Measurements from ENCODE around the gene CRISP2. TPM values are rescaled to one million over a fixed set of nuclear protein-coding genes. Genes with fewer than 3 reads are reported as not detected.

Gene CRISP2
- total and polyA plus RNA-seq, 9 of the 15 experiments (the other 6 are each of a cell fraction or from before 2014, with no cell fraction given), result not detected

DNA sequence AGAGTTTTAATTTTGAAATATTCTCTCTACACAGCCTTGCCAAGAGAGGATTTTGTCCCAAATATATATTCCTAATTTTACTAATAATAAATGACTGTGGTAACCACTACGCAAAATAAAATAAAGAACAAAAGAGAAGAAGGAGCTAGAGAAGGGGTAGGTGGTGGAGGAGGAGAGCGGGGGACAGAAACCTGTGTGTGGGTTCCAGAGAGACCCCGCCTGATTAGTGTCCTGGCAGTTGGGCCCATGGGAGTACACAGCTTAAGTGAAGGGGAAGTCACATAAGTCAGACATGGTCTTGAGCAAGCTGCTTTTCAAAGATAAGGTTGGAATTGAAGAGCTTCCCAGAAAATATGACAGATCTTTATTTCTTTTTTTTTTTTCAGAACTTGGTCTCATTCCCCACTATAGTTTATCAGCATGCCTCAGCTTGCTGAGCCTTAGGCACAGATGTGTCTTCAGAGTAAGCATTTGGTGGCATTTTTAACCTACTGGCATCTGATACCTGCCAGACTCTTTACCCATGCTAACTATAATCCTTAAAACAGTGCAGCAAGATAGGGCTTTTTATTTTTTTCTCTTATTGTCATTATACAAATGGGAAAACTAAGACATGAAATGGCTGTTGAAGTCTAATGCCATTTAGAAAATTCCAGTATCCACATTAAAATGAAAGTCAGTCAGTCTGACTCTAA, 67.1 kb downstream of the CRISP2 start (continued):
- TF ChIP-seq, protein P1, sequence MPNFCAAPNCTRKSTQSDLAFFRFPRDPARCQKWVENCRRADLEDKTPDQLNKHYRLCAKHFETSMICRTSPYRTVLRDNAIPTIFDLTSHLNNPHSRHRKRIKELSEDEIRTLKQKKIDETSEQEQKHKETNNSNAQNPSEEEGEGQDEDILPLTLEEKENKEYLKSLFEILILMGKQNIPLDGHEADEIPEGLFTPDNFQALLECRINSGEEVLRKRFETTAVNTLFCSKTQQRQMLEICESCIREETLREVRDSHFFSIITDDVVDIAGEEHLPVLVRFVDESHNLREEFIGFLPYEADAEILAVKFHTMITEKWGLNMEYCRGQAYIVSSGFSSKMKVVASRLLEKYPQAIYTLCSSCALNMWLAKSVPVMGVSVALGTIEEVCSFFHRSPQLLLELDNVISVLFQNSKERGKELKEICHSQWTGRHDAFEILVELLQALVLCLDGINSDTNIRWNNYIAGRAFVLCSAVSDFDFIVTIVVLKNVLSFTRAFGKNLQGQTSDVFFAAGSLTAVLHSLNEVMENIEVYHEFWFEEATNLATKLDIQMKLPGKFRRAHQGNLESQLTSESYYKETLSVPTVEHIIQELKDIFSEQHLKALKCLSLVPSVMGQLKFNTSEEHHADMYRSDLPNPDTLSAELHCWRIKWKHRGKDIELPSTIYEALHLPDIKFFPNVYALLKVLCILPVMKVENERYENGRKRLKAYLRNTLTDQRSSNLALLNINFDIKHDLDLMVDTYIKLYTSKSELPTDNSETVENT (CRISPR knock-in tag; IDR thresholded peaks at IDR 0.05), result no peak
- TF ChIP-seq MBD2 (IDR thresholded peaks at IDR 0.05; ENCODE audit: borderline replicate concordance, low read depth), result peak; percentile 90
- TF ChIP-seq, protein P2, sequence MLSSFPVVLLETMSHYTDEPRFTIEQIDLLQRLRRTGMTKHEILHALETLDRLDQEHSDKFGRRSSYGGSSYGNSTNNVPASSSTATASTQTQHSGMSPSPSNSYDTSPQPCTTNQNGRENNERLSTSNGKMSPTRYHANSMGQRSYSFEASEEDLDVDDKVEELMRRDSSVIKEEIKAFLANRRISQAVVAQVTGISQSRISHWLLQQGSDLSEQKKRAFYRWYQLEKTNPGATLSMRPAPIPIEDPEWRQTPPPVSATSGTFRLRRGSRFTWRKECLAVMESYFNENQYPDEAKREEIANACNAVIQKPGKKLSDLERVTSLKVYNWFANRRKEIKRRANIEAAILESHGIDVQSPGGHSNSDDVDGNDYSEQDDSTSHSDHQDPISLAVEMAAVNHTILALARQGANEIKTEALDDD (IDR thresholded peaks at IDR 0.05), result peak; percentile 82
- TF ChIP-seq ZC3H11A (IDR thresholded peaks at IDR 0.05; ENCODE audit: low read depth, low read length), result no peak
- TF ChIP-seq SP1 (CRISPR knock-in tag; IDR thresholded peaks at IDR 0.05), result peak; percentile 18; the same call in 1 of the 2 replicates
- TF ChIP-seq BRCA1 (IDR thresholded peaks at IDR 0.05), result no peak
- TF ChIP-seq BRCA1 (CRISPR knock-in tag; IDR thresholded peaks at IDR 0.05), result no peak
- TF ChIP-seq ZNF436 (CRISPR knock-in tag; IDR thresholded peaks at IDR 0.05), result no peak
- TF ChIP-seq PCBP2 (IDR thresholded peaks at IDR 0.05; ENCODE audit: low read depth, low read length, poor library complexity, severe bottlenecking), result no peak
- no peak for TF ChIP-seq SRSF3 (IDR thresholded peaks at IDR 0.05; ENCODE audit: insufficient read depth, low read length)
- TF ChIP-seq ZNF263 (CRISPR knock-in tag; IDR thresholded peaks at IDR 0.05; ENCODE audit: borderline replicate concordance), result no peak
- TF ChIP-seq, protein P3, sequence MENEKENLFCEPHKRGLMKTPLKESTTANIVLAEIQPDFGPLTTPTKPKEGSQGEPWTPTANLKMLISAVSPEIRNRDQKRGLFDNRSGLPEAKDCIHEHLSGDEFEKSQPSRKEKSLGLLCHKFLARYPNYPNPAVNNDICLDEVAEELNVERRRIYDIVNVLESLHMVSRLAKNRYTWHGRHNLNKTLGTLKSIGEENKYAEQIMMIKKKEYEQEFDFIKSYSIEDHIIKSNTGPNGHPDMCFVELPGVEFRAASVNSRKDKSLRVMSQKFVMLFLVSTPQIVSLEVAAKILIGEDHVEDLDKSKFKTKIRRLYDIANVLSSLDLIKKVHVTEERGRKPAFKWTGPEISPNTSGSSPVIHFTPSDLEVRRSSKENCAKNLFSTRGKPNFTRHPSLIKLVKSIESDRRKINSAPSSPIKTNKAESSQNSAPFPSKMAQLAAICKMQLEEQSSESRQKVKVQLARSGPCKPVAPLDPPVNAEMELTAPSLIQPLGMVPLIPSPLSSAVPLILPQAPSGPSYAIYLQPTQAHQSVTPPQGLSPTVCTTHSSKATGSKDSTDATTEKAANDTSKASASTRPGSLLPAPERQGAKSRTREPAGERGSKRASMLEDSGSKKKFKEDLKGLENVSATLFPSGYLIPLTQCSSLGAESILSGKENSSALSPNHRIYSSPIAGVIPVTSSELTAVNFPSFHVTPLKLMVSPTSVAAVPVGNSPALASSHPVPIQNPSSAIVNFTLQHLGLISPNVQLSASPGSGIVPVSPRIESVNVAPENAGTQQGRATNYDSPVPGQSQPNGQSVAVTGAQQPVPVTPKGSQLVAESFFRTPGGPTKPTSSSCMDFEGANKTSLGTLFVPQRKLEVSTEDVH (IDR thresholded peaks at IDR 0.05; ENCODE audit: low read depth, partially characterized antibody), result no peak
- TF ChIP-seq CCAR2 (IDR thresholded peaks at IDR 0.05; ENCODE audit: low read depth, low read length), result no peak
- TF ChIP-seq STAG1 (CRISPR knock-in tag; IDR thresholded peaks at IDR 0.05; ENCODE audit: borderline replicate concordance), result no peak
- TF ChIP-seq, protein P4, sequence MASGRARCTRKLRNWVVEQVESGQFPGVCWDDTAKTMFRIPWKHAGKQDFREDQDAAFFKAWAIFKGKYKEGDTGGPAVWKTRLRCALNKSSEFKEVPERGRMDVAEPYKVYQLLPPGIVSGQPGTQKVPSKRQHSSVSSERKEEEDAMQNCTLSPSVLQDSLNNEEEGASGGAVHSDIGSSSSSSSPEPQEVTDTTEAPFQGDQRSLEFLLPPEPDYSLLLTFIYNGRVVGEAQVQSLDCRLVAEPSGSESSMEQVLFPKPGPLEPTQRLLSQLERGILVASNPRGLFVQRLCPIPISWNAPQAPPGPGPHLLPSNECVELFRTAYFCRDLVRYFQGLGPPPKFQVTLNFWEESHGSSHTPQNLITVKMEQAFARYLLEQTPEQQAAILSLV (tag; IDR thresholded peaks at IDR 0.05), result no peak; the same call in 1 of the 2 replicates
- TF ChIP-seq, protein P5, sequence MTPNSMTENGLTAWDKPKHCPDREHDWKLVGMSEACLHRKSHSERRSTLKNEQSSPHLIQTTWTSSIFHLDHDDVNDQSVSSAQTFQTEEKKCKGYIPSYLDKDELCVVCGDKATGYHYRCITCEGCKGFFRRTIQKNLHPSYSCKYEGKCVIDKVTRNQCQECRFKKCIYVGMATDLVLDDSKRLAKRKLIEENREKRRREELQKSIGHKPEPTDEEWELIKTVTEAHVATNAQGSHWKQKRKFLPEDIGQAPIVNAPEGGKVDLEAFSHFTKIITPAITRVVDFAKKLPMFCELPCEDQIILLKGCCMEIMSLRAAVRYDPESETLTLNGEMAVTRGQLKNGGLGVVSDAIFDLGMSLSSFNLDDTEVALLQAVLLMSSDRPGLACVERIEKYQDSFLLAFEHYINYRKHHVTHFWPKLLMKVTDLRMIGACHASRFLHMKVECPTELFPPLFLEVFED (CRISPR knock-in tag; conservative IDR thresholded peaks at IDR 0.05), result no peak; the same call in 1 of the 2 replicates
- TF ChIP-seq, protein P6, sequence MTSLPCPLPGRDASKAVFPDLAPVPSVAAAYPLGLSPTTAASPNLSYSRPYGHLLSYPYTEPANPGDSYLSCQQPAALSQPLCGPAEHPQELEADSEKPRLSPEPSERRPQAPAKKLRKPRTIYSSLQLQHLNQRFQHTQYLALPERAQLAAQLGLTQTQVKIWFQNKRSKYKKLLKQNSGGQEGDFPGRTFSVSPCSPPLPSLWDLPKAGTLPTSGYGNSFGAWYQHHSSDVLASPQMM (CRISPR knock-in tag; IDR thresholded peaks at IDR 0.05), result no peak
